K562 (cell line): ENCODE results near the gene CABP7.

ENCODE experiments used
- EGR1 ChIP-seq: fragments of 450-650 bp; conservative IDR thresholded peaks from 2 replicates; pipeline ENCODE4 v1.6.1; 2017; ENCODE audit warnings: mild to moderate bottlenecking
- FOS ChIP-seq: IDR thresholded peaks from 3 replicates; pipeline ENCODE4 v1.6.1; 2011; ENCODE audit not compliant: insufficient read length; ENCODE audit errors: extremely low read depth
- KLF16 ChIP-seq: IDR thresholded peaks from 2 replicates; pipeline ENCODE4 v1.6.1; 2016; ENCODE audit warnings: antibody characterized with exemption
- NR1H2 ChIP-seq: sonication (generic); formaldehyde crosslinking; IDR thresholded peaks from 2 replicates; pipeline ENCODE4 v1.4.0; 2020; ENCODE audit warnings: mild to moderate bottlenecking, missing genetic modification reagents
- PHF8 ChIP-seq: fragments of 200-600 bp; sonication (generic); IDR thresholded peaks from 2 replicates; pipeline ENCODE4 v1.6.1; 2012; ENCODE audit warnings: mixed run types, mild to moderate bottlenecking, inconsistent platforms, low read length, moderate library complexity, borderline replicate concordance
- POLR2A ChIP-seq: fragments of 450-650 bp; conservative IDR thresholded peaks from 2 replicates; pipeline ENCODE4 v1.6.1; 2016
- POLR2AphosphoS5 ChIP-seq: IDR thresholded peaks from 2 replicates; pipeline ENCODE4 v1.6.1; 2011; ENCODE audit warnings: mild to moderate bottlenecking, low read depth, low read length, moderate library complexity; ENCODE audit not compliant: control insufficient read depth, insufficient read depth
- PPARD ChIP-seq: fragments of 250-450 bp; sonication (Bioruptor Pico); IDR thresholded peaks from 2 replicates; pipeline ENCODE4 v1.8.0; 2022; ENCODE audit warnings: inconsistent platforms, mild to moderate bottlenecking, moderate library complexity
- TCFL5 ChIP-seq: fragments of 250-450 bp; sonication (Bioruptor Pico); conservative IDR thresholded peaks from 2 replicates; pipeline ENCODE4 v1.6.1; 2021; ENCODE audit warnings: mild to moderate bottlenecking, moderate library complexity, matching md5 sums
- XRCC3 ChIP-seq: fragments of 450-650 bp; IDR thresholded peaks from 2 replicates; pipeline ENCODE4 v1.6.1; 2017; ENCODE audit warnings: mild to moderate bottlenecking, moderate library complexity
- ZFP30 ChIP-seq: fragments of 250-450 bp; sonication (Bioruptor Pico); IDR thresholded peaks from 2 replicates; pipeline ENCODE4 v1.8.0; 2022; ENCODE audit warnings: moderate library complexity, mild to moderate bottlenecking, inconsistent platforms, borderline replicate concordance
- ZNF174 ChIP-seq: fragments of 250-450 bp; sonication (Bioruptor Pico); IDR thresholded peaks from 2 replicates; pipeline ENCODE4 v1.4.0; 2020; ENCODE audit warnings: mild to moderate bottlenecking
- TF ChIP-seq, protein P1 (sequence below), 3 experiments: IDR thresholded peaks in 2 of 3; conservative IDR thresholded peaks in 1 of 3; 2 replicates each; pipeline ENCODE4 v1.5.1; 2011 to 2012; ENCODE audit warnings: low read length in 3 of 3, mild to moderate bottlenecking in 3 of 3, control low read depth in 2 of 3, improper control_type of control experiment in 1 of 3, inconsistent platforms in 1 of 3, low read depth in 1 of 3, mixed read lengths in 1 of 3, moderate library complexity in 1 of 3; ENCODE audit not compliant: insufficient read depth in 2 of 3

DNA sequence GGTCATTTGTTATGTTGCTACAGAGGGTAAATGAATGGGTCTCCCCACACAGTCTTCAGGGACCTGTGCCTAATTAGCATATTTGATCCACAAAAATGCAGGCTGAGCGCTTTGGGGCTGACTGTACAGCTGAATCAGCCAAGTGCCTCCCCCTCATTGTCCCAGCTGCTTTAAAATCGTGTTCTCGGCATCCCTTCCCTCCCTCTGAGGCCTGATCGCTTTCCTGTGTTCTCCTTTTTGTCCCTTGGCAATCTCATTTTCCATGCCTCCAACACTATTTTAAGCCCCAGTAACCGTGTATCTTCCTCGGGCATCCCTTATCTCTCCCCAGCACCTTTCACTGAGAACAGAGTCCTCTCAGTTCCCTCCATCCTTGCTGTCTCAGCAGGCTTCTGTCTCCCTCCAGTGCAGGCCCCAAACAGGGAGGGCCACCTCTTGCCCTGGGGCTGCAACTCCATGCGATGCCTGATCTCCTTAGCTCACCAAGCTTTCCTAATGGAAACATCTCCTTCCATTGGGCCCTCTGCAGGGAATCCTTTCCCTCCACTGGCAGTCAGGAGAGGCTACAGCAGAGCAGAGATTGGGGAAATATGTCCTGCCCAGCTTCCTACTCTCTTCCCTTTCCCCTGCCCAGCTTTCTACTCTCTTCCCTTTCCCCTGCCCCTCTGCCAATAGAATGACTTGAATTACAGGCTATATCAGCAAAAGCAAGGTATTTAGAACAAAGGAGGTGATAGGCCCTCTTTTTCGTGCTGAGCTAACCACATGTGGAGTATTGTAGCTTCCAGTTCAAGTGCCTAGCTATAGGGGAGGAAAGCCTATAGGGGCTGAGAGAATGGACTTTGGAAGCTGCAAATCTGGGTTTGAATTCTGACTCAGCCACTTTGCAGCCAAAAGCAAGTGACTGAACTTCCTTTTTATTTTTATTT is 61.2 kb downstream of the CABP7 start:
- TF ChIP-seq NR1H2 (CRISPR knock-in tag) (no peak), TCFL5 (CRISPR knock-in tag) (no peak), POLR2A (no peak), ZNF174 (CRISPR knock-in tag) (no peak), KLF16 (peak; percentile 87), POLR2AphosphoS5 (peak; percentile 87), PHF8 (no peak), PPARD (CRISPR knock-in tag) (no peak), EGR1 (peak; percentile 63), XRCC3 (no peak), FOS (no peak), ZFP30 (CRISPR knock-in tag) (no peak)
- TF ChIP-seq, protein P1, sequence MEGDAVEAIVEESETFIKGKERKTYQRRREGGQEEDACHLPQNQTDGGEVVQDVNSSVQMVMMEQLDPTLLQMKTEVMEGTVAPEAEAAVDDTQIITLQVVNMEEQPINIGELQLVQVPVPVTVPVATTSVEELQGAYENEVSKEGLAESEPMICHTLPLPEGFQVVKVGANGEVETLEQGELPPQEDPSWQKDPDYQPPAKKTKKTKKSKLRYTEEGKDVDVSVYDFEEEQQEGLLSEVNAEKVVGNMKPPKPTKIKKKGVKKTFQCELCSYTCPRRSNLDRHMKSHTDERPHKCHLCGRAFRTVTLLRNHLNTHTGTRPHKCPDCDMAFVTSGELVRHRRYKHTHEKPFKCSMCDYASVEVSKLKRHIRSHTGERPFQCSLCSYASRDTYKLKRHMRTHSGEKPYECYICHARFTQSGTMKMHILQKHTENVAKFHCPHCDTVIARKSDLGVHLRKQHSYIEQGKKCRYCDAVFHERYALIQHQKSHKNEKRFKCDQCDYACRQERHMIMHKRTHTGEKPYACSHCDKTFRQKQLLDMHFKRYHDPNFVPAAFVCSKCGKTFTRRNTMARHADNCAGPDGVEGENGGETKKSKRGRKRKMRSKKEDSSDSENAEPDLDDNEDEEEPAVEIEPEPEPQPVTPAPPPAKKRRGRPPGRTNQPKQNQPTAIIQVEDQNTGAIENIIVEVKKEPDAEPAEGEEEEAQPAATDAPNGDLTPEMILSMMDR (IDR thresholded peaks at IDR 0.05 in 2 of 3, conservative IDR thresholded peaks at IDR 0.05 in 1 of 3; ENCODE audit: insufficient read depth in 2 of 3, low read depth in 1 of 3, low read length in 3 of 3), result 0 out of 6 replicates have a peak, but pooled peaks of 1 of the 3 experiments have one; percentile 8
